Breast epithelium (tissue), 4 donors: ENCODE results near the gene FGF10. TPM values are rescaled to one million over a fixed set of nuclear protein-coding genes. Genes with fewer than 3 reads are reported as not detected.

Experiments
- DNase-seq, 2 donors: peaks; one replicate each; pipeline ENCODE4 v3.0.0-alpha.2; 2019; ENCODE audit warnings: low spot score in 2 of 2
- H3K27ac ChIP-seq, 2 donors: fragments of 200-600 bp; sonication (generic) in 1 of 2; one replicate each; pipeline ENCODE4 v1.5.1; 2016 to 2019; ENCODE audit warnings: mild to moderate bottlenecking in 1 of 2
- H3K27me3 ChIP-seq, 2 donors: fragments of 200-600 bp; sonication (generic) in 1 of 2; one replicate each; pipeline versions ENCODE4 v1.5.1 to v1.6.0; 2017 to 2019; ENCODE audit warnings: control low read depth in 1 of 2, mild to moderate bottlenecking in 1 of 2
- H3K36me3 ChIP-seq: fragments of 200-600 bp; one replicate; pipeline ENCODE4 v1.5.1; 2019
- H3K4me1 ChIP-seq, 2 donors: fragments of 200-600 bp; sonication (generic); one replicate each; pipeline ENCODE4 v1.5.1; 2016 to 2019; ENCODE audit warnings: control low read depth in 1 of 2
- H3K4me3 ChIP-seq, 3 donors: fragments of 200-600 bp; sonication (generic); 1 replicate in 2 of 3; 2 replicates in 1 of 3; pipeline ENCODE4 v1.5.1; 2016 to 2019; ENCODE audit warnings: mild to moderate bottlenecking in 3 of 3, moderate library complexity in 2 of 3
- H3K9me3 ChIP-seq, 2 donors: fragments of 200-600 bp; sonication (generic) in 1 of 2; one replicate each; pipeline ENCODE4 v1.5.1; 2016 to 2019; ENCODE audit warnings: control low read depth in 1 of 2
- POLR2A ChIP-seq: fragments of 450-650 bp; IDR thresholded peaks from one replicate; pipeline ENCODE4 v1.6.1; 2016; ENCODE audit warnings: antibody characterized with exemption, mild to moderate bottlenecking, moderate library complexity
- POLR2AphosphoS5 ChIP-seq, 3 donors: sonication (generic); formaldehyde crosslinking; IDR thresholded peaks; one replicate each; pipeline ENCODE4 v1.6.1; 2017; ENCODE audit warnings: antibody characterized with exemption in 3 of 3
- intact Hi-C: fragments of 100-400 bp; cut with DNase I; formaldehyde crosslinking; loops from one replicate; pipeline ENCODE4 v1.15.1; 2023; ENCODE audit warnings: low total_unique reads
- total RNA-seq, 3 donors: library from RNA; depleted of rRNA; stranded (reverse); fragments of >200 nt; gene quantifications; one replicate each; pipeline ENCODE4 v1.1.0, GENCODE V29; 2016
- TF ChIP-seq, protein P1 (sequence below), 3 donors: fragments of 450-650 bp; IDR thresholded peaks; one replicate each; pipeline ENCODE4 v1.5.1; 2016 to 2017; ENCODE audit warnings: antibody characterized with exemption in 3 of 3, mild to moderate bottlenecking in 3 of 3, moderate library complexity in 3 of 3

Gene FGF10
- total RNA-seq, 3 donors from 2014 or later: 13.9 to 60.5 (median 31.1) TPM

DNA sequence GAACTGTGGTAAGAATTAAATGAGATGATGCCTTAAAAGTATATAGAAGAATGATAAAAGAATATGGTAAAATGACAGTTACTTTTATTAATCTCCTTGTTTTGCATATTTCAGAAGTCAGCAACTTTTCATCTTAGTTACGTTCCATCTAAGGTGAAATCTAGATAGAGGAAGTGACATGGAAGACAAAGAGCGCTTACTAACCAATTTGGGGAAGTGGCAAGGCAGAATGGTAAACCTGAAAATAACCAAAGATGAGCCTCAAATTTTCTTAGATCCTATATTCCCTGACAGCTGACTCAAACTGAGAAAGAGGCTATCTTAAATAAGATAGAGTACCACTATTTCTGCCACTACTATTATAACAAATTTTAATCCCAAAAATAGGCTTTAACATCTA lies 52.5 kb downstream of the FGF10 start:
- intact Hi-C loops: no loop called here
- no peaks in the 10 kb centered on the region for H3K4me1 ChIP-seq
- H3K4me3 ChIP-seq: no peak overlapping the region
- no peaks in the 10 kb centered on the region for H3K27me3 ChIP-seq
- no peak for DNase-seq
- no peak for TF ChIP-seq POLR2AphosphoS5 (IDR thresholded peaks at IDR 0.05)
- TF ChIP-seq, protein P1, sequence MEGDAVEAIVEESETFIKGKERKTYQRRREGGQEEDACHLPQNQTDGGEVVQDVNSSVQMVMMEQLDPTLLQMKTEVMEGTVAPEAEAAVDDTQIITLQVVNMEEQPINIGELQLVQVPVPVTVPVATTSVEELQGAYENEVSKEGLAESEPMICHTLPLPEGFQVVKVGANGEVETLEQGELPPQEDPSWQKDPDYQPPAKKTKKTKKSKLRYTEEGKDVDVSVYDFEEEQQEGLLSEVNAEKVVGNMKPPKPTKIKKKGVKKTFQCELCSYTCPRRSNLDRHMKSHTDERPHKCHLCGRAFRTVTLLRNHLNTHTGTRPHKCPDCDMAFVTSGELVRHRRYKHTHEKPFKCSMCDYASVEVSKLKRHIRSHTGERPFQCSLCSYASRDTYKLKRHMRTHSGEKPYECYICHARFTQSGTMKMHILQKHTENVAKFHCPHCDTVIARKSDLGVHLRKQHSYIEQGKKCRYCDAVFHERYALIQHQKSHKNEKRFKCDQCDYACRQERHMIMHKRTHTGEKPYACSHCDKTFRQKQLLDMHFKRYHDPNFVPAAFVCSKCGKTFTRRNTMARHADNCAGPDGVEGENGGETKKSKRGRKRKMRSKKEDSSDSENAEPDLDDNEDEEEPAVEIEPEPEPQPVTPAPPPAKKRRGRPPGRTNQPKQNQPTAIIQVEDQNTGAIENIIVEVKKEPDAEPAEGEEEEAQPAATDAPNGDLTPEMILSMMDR (IDR thresholded peaks at IDR 0.05): no peak
- TF ChIP-seq POLR2A: no peak
- H3K27ac ChIP-seq: no peak overlapping the region
- no peaks in the 10 kb centered on the region for H3K36me3 ChIP-seq
- no peaks in the 10 kb centered on the region for H3K9me3 ChIP-seq

DNA sequence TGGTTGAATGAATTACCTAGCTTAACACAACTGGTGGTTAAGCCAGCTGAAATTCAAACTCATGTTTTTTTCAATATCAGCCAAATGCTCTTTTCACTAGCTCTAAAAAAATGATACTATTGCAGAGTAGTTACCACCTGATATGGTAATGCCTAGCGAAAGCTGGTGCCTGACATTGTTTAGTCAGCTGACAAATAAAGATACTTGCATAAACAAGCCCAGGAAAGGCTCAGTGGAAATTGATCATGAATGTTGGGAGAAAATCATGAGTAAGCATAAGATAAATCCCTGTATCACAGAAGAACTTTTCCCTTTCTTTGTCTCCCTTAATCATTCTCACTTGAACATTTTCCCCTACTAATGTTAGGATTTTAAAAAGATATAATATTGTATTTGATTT lies 54.6 kb downstream of the FGF10 start:
- H3K4me3 ChIP-seq: no peak overlapping the region
- no peaks in the 10 kb centered on the region for H3K4me1 ChIP-seq
- TF ChIP-seq POLR2AphosphoS5 (IDR thresholded peaks at IDR 0.05) (no peak), POLR2A (no peak)
- TF ChIP-seq, protein P1 (IDR thresholded peaks at IDR 0.05): no peak
- H3K36me3 ChIP-seq: no peaks in the 10 kb centered on the region
- no peak overlapping the region for H3K27ac ChIP-seq
- no peak for DNase-seq
- H3K27me3 ChIP-seq: no peaks in the 10 kb centered on the region
- intact Hi-C loops: no loop called here
- H3K9me3 ChIP-seq: no peaks in the 10 kb centered on the region

DNA sequence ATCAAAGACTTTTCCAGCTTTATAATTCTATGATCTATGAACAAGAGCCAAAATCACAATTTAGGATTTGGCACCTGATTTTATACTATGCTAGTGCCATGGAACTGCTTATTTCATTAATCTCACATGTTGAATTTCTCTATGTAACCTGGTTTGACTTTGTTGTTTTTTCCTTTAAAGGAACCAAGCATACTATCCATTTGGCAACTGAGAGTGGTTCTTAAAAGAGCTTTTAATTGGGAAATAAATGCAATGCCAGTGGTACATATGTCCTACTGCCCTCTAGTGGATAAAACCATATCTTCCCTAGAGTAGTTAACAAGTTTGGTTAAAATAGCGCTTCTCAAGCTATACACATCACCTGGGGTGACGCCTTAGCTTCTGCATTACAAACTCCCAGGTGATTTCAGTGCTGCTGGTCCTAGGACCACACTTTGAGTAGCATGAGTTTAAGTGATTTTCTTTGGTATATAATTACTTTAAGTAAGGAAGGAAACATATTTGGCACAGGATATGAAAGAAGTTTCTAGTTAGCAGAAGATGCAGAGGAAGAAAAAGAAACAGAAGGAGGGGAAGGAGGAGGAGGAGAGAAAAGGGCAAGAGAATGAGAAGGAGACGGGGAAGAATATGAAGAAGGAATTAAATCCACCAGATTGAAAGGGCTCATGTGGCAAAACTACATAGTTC lies 56.8 kb downstream of the FGF10 start:
- TF ChIP-seq, protein P1 (IDR thresholded peaks at IDR 0.05): peak in 1 of 3 donors; percentile 55
- TF ChIP-seq POLR2AphosphoS5 (IDR thresholded peaks at IDR 0.05): no peak
- Histone ChIP-seq H3K36me3 (no peaks in the 10 kb centered on the region), H3K4me1 (no peaks in the 10 kb centered on the region), H3K9me3 (no peaks in the 10 kb centered on the region), H3K27me3 (no peaks in the 10 kb centered on the region), H3K4me3 (no peak overlapping the region), H3K27ac (peak overlapping the region in 1 of 2 donors; percentile 19)
- intact Hi-C loops: no loop called here
- DNase-seq: no peak

DNA sequence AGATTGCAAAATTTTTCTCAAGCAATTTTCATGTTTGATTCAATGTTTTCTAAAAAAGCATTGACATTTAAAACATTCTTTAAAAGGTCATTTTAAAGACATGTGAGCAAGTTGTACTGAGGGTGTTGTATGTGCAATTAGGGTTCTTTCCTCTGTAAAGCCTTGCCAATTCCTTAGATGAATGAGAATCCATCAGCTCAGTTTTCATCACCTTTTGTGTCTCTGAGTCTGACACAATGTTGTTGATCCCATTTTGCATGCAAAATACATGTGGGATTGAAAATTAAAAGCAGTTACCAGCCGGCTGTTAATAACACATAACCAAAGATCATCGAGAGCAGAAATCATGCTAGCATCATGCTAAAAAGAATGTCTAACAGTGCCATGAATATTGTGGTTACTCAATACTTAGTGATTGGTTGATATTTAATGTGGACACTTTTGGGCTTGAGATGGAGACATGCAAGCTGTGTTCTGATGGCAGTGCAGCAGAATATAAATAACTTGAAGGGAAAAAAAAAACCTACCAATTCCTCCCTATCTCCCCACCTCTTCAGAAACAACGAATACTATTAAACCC lies 57.7 kb downstream of the FGF10 start:
- DNase-seq: no peak
- Histone ChIP-seq H3K9me3 (no peaks in the 10 kb centered on the region), H3K27ac (no peak overlapping the region), H3K27me3 (no peaks in the 10 kb centered on the region), H3K36me3 (no peaks in the 10 kb centered on the region), H3K4me3 (no peak overlapping the region), H3K4me1 (no peaks in the 10 kb centered on the region)
- TF ChIP-seq POLR2AphosphoS5 (IDR thresholded peaks at IDR 0.05): peak in 1 of 3 donors; percentile 75
- TF ChIP-seq POLR2A: no peak
- TF ChIP-seq, protein P1 (IDR thresholded peaks at IDR 0.05): no peak
- intact Hi-C loops: no loop called here

DNA sequence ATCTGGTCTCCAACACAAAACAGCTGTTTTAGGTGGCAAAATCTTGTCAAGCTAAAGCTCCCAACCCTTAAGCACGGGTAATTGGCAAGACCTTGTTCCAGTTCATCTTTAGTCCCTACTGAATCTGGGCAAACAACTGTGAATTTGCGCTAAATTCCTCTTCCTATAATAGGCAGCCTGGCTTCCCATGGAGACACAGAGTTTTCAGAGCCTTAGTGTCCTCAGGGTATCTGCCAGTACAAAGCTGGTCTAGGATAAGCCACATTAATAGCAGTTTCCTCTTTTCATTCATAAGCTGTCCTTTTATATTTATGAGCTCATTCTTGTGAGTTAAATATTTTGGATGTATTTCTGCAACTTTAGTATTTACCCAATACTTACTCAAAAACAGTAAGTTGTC lies 59.5 kb downstream of the FGF10 start:
- no peak for DNase-seq
- intact Hi-C loops: no loop called here
- Histone ChIP-seq H3K36me3 (no peaks in the 10 kb centered on the region), H3K27ac (no peak overlapping the region), H3K27me3 (no peaks in the 10 kb centered on the region), H3K4me3 (no peak overlapping the region), H3K9me3 (no peaks in the 10 kb centered on the region), H3K4me1 (no peaks in the 10 kb centered on the region)
- TF ChIP-seq POLR2AphosphoS5 (IDR thresholded peaks at IDR 0.05): no peak
- TF ChIP-seq, protein P1 (IDR thresholded peaks at IDR 0.05): no peak
- no peak for TF ChIP-seq POLR2A
